ENCODE data around the gene KLRF1.

The KLRF1 gene

DNA sequence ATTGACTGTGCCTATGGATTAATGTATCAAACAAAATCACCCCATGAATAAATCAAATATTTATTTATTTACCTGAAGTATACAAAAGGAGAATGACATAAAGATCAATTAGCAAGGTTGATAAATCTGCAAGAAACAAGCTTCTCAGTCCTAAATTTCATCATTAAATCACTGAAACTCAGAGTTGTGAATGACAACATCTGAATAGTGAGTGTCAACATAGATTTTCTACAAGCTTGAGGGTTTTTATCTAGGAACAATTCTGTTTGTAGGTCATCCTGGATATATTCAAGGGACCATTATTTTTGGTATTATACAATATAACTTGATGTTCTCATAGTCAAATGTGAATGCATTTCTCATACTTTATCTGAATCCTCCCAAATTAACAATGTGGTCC, 17.4 kb upstream of the KLRF1 start:
- Histone ChIP-seq H3K9ac (ENCODE audit: low read depth, low read length) (no peak overlapping the region), H3K36me3 (ENCODE audit: control insufficient read depth, insufficient read depth, low read length) (no peaks in the 10 kb centered on the region), H3K4me3 (ENCODE audit: low read depth, low read length) (no peak overlapping the region), H3K27me3 (ENCODE audit: control insufficient read depth, insufficient read depth, low read length) (no peaks in the 10 kb centered on the region), H3K9me3 (ENCODE audit: control insufficient read depth, insufficient read depth, low read length) (no peaks in the 10 kb centered on the region), H3K27ac (ENCODE audit: low read depth, low read length) (no peak overlapping the region), H3K4me1 (ENCODE audit: control insufficient read depth, insufficient read depth, low read length) (no peaks in the 10 kb centered on the region)

DNA sequence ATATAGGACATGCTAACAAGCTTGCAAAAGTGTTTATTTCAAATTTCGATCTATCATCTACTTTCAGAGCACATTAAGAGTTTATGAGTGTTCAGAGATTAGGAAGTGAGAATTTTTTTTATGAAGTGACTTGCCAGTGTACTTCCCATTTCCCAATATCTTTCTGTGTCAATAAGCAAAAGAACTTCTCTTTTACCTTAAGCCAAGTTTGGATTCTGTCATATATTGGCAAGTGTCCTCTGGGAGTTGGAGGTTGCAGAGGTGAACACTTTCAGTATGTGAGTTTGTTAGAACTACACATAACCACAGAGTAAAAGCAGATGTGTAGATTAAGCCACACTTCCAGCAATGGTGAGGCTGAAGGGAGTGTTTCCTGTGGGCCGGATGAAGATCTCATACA, 16.6 kb upstream of the KLRF1 start:
- H3K27ac ChIP-seq (ENCODE audit: low read depth, low read length) = no peak overlapping the region

DNA sequence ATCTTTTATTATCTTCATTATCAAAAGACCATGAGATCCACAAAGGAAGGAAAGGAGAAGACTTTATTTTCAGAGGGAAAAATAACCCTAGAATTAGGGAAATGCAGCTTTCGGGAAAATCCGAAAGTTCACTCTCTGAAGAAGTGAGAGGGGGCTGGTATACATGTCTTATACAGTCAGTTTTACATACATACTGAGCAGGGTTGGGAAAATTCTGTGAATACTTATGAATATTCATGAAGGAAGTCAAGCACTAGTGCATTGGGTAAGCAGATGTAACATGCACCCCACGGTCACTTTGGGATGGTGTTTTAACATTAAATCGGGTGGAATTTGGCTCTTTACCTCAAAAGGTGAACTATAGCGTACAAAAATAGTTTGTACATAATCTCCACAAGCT, 15.7 kb upstream of the KLRF1 start:
- Histone ChIP-seq H3K4me1 (ENCODE audit: control insufficient read depth, insufficient read depth, low read length) (no peaks in the 10 kb centered on the region), H3K27me3 (ENCODE audit: control insufficient read depth, insufficient read depth, low read length) (no peaks in the 10 kb centered on the region), H3K9me3 (ENCODE audit: control insufficient read depth, insufficient read depth, low read length) (no peaks in the 10 kb centered on the region), H3K27ac (ENCODE audit: low read depth, low read length) (no peak overlapping the region), H3K9ac (ENCODE audit: low read depth, low read length) (no peak overlapping the region), H3K36me3 (ENCODE audit: control insufficient read depth, insufficient read depth, low read length) (no peaks in the 10 kb centered on the region), H3K4me3 (ENCODE audit: low read depth, low read length) (no peak overlapping the region)

More for the DNA sequence above, 16.6 kb upstream of the KLRF1 start:
- no peak overlapping the region for H3K9ac ChIP-seq (ENCODE audit: low read depth, low read length)
- H3K4me1 ChIP-seq (ENCODE audit: control insufficient read depth, insufficient read depth, low read length) = no peaks in the 10 kb centered on the region
- no peak overlapping the region for H3K4me3 ChIP-seq (ENCODE audit: low read depth, low read length)
- no peaks in the 10 kb centered on the region for H3K36me3 ChIP-seq (ENCODE audit: control insufficient read depth, insufficient read depth, low read length)
- H3K27me3 ChIP-seq (ENCODE audit: control insufficient read depth, insufficient read depth, low read length) = no peaks in the 10 kb centered on the region
- H3K9me3 ChIP-seq (ENCODE audit: control insufficient read depth, insufficient read depth, low read length) = no peaks in the 10 kb centered on the region

DNA sequence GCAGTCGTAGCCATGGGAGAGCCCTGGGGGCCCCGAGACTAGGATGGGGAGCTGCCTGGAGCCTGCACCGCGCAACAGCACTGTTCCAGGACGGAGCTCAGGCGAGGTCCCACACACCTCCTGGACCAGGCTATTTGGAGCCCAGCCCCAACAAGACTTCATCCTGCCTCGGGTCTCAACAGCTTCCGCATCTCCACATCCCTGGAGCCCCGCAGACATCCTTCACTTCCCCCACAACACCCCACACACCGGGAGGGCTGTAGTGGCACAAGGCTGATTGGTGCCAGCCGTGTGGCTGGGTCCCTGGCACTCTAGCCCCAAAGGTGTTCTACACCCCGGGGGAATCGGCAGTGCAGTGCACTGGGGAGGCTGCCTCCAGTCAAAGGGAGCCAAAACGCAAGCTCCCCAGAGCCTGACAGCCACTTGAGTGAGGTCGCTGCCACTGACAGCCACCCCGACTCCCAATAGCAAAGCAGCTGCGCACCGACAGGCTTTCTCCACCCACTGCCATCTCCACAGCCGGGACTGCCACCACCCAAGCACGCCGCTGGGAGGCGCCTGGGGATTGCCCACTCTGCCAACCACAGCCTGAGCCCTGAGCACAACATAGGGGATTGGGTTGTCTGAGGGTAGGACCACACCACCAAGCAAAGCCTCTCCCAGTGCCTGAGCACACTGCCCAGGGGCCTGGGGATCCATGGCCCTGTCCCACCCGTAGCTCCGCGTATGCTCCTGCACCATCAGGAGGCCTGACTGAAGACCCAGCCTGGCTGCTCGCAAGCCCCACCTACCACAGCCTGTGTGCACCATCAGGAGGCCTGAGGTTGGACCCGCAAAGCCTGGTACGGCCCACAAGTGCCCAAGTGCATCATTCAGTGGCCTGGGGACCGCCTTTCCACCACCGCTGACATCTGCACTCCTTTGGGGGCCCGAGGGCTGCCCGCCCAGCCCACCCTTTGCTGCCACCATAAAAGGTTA, 13.2 kb upstream of the KLRF1 start:
- Histone ChIP-seq H3K9me3 (ENCODE audit: control insufficient read depth, insufficient read depth, low read length) (no peaks in the 10 kb centered on the region), H3K36me3 (ENCODE audit: control insufficient read depth, insufficient read depth, low read length) (no peaks in the 10 kb centered on the region), H3K4me1 (ENCODE audit: control insufficient read depth, insufficient read depth, low read length) (no peaks in the 10 kb centered on the region), H3K27me3 (ENCODE audit: control insufficient read depth, insufficient read depth, low read length) (no peaks in the 10 kb centered on the region), H3K27ac (ENCODE audit: low read depth, low read length) (no peak overlapping the region), H3K9ac (ENCODE audit: low read depth, low read length) (no peak overlapping the region), H3K4me3 (ENCODE audit: low read depth, low read length) (peak overlapping the region; percentile 22)

DNA sequence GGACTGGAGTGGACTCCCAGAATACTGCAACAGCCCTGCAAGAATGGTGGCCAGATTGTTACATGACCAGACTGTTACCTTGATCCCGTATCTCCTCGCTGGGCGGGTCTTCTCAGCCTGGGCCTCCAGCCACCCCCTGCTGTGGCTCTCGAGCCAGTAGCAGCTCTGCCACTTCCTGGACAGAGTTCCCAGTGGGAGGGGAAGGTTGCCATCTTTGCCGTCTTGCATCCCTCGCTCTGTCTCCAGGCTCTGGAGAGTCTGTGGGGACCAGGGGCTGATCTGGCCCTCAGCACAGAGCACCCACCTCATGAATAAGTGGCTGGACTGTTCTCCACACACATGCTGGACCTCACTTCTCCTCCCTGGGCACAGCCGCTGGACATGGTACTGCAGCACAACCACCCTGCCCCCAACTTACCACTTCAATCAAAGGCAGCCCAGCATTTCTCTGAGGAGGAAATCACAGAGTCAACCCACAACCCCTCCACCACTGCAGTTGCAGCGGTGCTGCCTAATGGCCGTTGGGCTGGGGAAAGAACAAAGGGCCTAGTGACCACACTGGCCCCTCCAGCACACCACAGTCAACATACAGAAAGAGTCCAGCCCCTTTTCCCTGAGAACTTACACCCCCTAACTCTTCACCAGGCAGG, 6.9 kb upstream of the KLRF1 start:
- H3K36me3 ChIP-seq (ENCODE audit: control insufficient read depth, insufficient read depth, low read length) = no peaks in the 10 kb centered on the region
- H3K4me1 ChIP-seq (ENCODE audit: control insufficient read depth, insufficient read depth, low read length) = no peaks in the 10 kb centered on the region
- H3K27ac ChIP-seq (ENCODE audit: low read depth, low read length) = no peak overlapping the region
- no peak overlapping the region for H3K4me3 ChIP-seq (ENCODE audit: low read depth, low read length)
- H3K9me3 ChIP-seq (ENCODE audit: control insufficient read depth, insufficient read depth, low read length) = no peaks in the 10 kb centered on the region
- no peaks in the 10 kb centered on the region for H3K27me3 ChIP-seq (ENCODE audit: control insufficient read depth, insufficient read depth, low read length)
- H3K9ac ChIP-seq (ENCODE audit: low read depth, low read length) = no peak overlapping the region

DNA sequence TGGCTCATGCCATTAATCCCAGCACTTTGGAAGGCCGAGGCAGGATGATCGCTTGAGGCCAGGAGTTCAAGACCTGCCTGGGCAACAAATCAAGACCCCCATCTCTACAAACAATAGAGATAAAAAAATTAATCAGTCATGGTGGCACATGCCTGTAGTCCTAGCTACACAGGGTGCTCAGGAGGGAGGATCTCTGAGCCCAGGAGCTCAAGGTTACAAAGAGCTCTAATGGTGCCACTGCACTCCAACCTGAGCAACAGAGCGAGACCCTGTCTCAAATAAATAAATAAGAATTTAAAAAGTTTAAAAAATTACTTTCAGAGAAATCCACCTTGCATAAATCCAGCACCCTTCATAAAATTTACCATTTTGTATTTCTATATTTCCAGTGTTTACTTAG, 2.2 kb downstream of the KLRF1 start:
- H3K9me3 ChIP-seq (ENCODE audit: control insufficient read depth, insufficient read depth, low read length) = no peaks in the 10 kb centered on the region
- H3K9ac ChIP-seq (ENCODE audit: low read depth, low read length) = no peak overlapping the region
- H3K36me3 ChIP-seq (ENCODE audit: control insufficient read depth, insufficient read depth, low read length) = no peaks in the 10 kb centered on the region
- H3K4me1 ChIP-seq (ENCODE audit: control insufficient read depth, insufficient read depth, low read length) = no peaks in the 10 kb centered on the region
- no peak overlapping the region for H3K4me3 ChIP-seq (ENCODE audit: low read depth, low read length)
- no peak overlapping the region for H3K27ac ChIP-seq (ENCODE audit: low read depth, low read length)
- H3K27me3 ChIP-seq (ENCODE audit: control insufficient read depth, insufficient read depth, low read length) = no peaks in the 10 kb centered on the region

DNA sequence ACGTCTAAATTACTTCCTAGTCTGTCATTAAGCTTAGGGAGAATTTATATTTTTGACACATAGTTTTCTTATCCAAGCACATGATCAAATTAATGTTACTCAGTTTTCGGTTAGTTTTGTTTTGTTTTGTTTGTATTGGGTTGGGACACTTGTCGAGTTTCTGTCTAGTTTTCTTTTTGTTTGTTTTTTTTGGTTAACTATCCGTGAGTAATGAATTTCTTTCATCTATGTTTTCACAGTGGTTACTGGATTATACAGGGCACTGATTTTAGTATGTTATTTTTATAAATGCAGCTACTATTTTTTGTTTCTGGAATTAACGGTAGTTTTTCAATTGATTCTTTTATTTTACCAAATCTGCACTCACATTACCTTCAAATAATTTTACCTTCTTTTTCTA, 2.7 kb downstream of the KLRF1 start:
- Histone ChIP-seq H3K27ac (ENCODE audit: low read depth, low read length) (no peak overlapping the region), H3K4me1 (ENCODE audit: control insufficient read depth, insufficient read depth, low read length) (no peaks in the 10 kb centered on the region), H3K4me3 (ENCODE audit: low read depth, low read length) (no peak overlapping the region), H3K9ac (ENCODE audit: low read depth, low read length) (no peak overlapping the region), H3K9me3 (ENCODE audit: control insufficient read depth, insufficient read depth, low read length) (no peaks in the 10 kb centered on the region), H3K36me3 (ENCODE audit: control insufficient read depth, insufficient read depth, low read length) (no peaks in the 10 kb centered on the region), H3K27me3 (ENCODE audit: control insufficient read depth, insufficient read depth, low read length) (no peaks in the 10 kb centered on the region)

DNA sequence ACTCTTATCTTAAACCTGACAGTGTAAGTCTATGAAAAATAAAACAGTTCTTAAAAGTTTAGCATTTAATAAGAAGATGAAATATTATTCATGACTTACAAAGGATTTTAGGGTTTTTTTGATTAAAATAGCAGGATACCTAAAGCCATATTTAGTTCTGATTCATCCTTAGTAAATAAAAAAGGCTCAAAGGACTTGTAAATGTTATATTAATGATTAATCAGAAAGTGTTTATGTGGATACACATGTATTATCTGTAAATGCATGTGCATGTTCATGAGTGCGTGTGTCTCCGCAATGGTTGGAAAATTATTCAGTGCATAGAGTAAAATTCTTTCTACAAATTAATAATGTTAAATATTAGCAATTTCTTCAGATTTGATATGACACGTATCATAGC, 4.4 kb downstream of the KLRF1 start:
- H3K27ac ChIP-seq (ENCODE audit: low read depth, low read length) = no peak overlapping the region
- no peaks in the 10 kb centered on the region for H3K27me3 ChIP-seq (ENCODE audit: control insufficient read depth, insufficient read depth, low read length)
- H3K9me3 ChIP-seq (ENCODE audit: control insufficient read depth, insufficient read depth, low read length) = no peaks in the 10 kb centered on the region
- H3K4me1 ChIP-seq (ENCODE audit: control insufficient read depth, insufficient read depth, low read length) = no peaks in the 10 kb centered on the region
- H3K9ac ChIP-seq (ENCODE audit: low read depth, low read length) = no peak overlapping the region
- H3K4me3 ChIP-seq (ENCODE audit: low read depth, low read length) = no peak overlapping the region
- H3K36me3 ChIP-seq (ENCODE audit: control insufficient read depth, insufficient read depth, low read length) = no peaks in the 10 kb centered on the region

DNA sequence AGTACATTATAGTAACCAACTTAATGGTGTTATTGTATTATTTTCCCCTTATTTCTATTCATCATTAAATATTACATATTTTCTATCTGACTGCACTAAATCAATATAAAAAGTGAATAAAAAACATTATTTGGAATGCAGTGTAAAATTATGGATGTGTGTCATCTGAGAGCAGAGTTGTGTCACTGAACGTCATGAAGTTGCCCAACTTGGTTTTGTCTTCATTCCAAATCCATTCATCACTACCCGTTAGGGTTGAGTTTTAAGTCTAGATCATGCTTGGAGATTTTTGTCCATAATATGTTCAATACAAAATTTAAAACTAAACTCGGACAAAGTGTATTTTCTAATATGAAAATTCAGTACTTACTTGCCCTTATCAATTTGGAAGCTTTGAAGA, 16.1 kb downstream of the KLRF1 start:
- H3K4me1 ChIP-seq (ENCODE audit: control insufficient read depth, insufficient read depth, low read length) = no peaks in the 10 kb centered on the region
- no peak overlapping the region for H3K9ac ChIP-seq (ENCODE audit: low read depth, low read length)
- H3K36me3 ChIP-seq (ENCODE audit: control insufficient read depth, insufficient read depth, low read length) = no peaks in the 10 kb centered on the region
- H3K9me3 ChIP-seq (ENCODE audit: control insufficient read depth, insufficient read depth, low read length) = no peaks in the 10 kb centered on the region
- H3K27me3 ChIP-seq (ENCODE audit: control insufficient read depth, insufficient read depth, low read length) = no peaks in the 10 kb centered on the region
- H3K27ac ChIP-seq (ENCODE audit: low read depth, low read length) = no peak overlapping the region
- no peak overlapping the region for H3K4me3 ChIP-seq (ENCODE audit: low read depth, low read length)

DNA sequence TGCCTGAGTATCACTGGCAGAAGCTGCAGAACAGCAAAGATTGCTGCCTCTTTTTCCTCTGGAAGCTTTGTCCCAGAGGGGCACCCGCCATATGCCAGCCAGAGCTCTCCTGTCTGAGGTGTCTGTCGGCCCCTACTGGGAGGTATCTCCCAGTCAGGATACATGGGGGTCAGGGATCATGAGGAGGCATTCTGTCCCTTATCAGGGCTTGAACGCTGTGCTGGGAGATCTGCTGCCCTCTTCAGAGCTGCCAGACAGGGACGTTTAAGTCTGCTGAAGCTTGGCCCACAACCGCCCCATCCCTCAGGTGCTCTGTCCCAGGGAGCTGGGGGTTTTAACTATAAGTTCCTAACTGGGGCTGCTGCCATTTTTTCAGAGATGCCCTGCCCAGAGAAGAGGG, 21.6 kb downstream of the KLRF1 start:
- no peaks in the 10 kb centered on the region for H3K4me1 ChIP-seq (ENCODE audit: control insufficient read depth, insufficient read depth, low read length)
- no peak overlapping the region for H3K4me3 ChIP-seq (ENCODE audit: low read depth, low read length)
- H3K9ac ChIP-seq (ENCODE audit: low read depth, low read length) = no peak overlapping the region
- no peaks in the 10 kb centered on the region for H3K9me3 ChIP-seq (ENCODE audit: control insufficient read depth, insufficient read depth, low read length)
- no peaks in the 10 kb centered on the region for H3K36me3 ChIP-seq (ENCODE audit: control insufficient read depth, insufficient read depth, low read length)
- no peaks in the 10 kb centered on the region for H3K27me3 ChIP-seq (ENCODE audit: control insufficient read depth, insufficient read depth, low read length)
- no peak overlapping the region for H3K27ac ChIP-seq (ENCODE audit: low read depth, low read length)

DNA sequence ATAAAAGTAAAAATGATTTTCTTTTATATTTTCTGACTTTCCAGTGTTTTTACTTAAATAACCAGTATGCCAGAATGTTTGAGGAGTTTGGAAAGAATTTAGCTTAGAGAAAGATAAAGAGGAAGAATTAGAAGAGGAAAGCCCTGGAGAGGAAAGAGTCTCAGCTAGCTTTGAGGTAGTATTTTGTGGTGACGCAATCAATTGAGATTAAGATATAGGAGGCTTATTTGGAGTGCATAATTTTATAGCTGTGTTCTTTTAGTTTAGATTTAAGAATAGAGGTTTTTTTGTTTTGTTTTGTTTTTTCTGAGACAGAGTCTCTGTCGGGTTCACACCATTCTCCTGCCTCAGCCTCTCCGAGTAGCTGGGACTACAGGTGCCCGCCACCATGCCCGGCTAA, 23.8 kb downstream of the KLRF1 start:
- no peaks in the 10 kb centered on the region for H3K36me3 ChIP-seq (ENCODE audit: control insufficient read depth, insufficient read depth, low read length)
- H3K9me3 ChIP-seq (ENCODE audit: control insufficient read depth, insufficient read depth, low read length) = no peaks in the 10 kb centered on the region
- H3K9ac ChIP-seq (ENCODE audit: low read depth, low read length) = no peak overlapping the region
- H3K4me1 ChIP-seq (ENCODE audit: control insufficient read depth, insufficient read depth, low read length) = peaks cover 3% of the 10 kb centered on the region; the same call in 1 of the 2 replicates
- H3K27me3 ChIP-seq (ENCODE audit: control insufficient read depth, insufficient read depth, low read length) = no peaks in the 10 kb centered on the region
- H3K27ac ChIP-seq (ENCODE audit: low read depth, low read length) = no peak overlapping the region
- H3K4me3 ChIP-seq (ENCODE audit: low read depth, low read length) = no peak overlapping the region
